IMR-90 (cell line): ENCODE results near the gene SETD6. TPM values are rescaled to one million over a fixed set of nuclear protein-coding genes. Genes with fewer than 3 reads are reported as not detected.
A peak's percentile ranks its signal among the peaks of the same experiment; 100 is the strongest.

ENCODE experiments used
- ATAC-seq: fragments of 200-7000 bp; cut with Tn5 transposase; 2 replicates; pipeline ENCODE4 v1.9.1; 2020; ENCODE audit warnings: low read depth, mild to moderate bottlenecking, moderate library complexity
- BruUV-seq: library from RNA; stranded (reverse); fragments of 400-500 nt; replicated peaks from 2 replicates; lab custom pipeline; 2021; lab: Mats Ljungman, UMichigan
- CTCF ChIA-PET: fragments of 300-600 bp; formaldehyde crosslinking; extraction: SDS; loops from one replicate; lab custom pipeline; 2021; ENCODE audit warnings: antibody characterized with exemption; lab: Yijun Ruan, JAX
- POLR2A ChIA-PET: fragments of 300-600 bp; sonication (Branson Sonifier 250); formaldehyde crosslinking; loops from one replicate; lab custom pipeline; 2022; ENCODE audit warnings: antibody characterized with exemption; ENCODE audit not compliant: unreplicated experiment; lab: Charles Lee
- DNase-seq: peaks from one replicate; pipeline ENCODE4 v3.0.0; 2013
- H2AFZ ChIP-seq: replicated peaks from 2 replicates; pipeline ENCODE3; 2013; ENCODE audit warnings: low read length, mild to moderate bottlenecking; ENCODE audit not compliant: poor library complexity
- H2AK5ac ChIP-seq: 2 replicates; pipeline ENCODE4 v1.6.1; 2013; ENCODE audit warnings: low read depth, low read length, inconsistent platforms
- H2AK9ac ChIP-seq: replicated peaks from 2 replicates; pipeline ENCODE3; 2013; ENCODE audit warnings: mild to moderate bottlenecking, low read depth, low read length, moderate library complexity; ENCODE audit not compliant: poor library complexity
- H2BK120ac ChIP-seq: 2 replicates; pipeline ENCODE4 v1.6.1; 2013; ENCODE audit warnings: low read depth, low read length, inconsistent platforms
- H2BK15ac ChIP-seq: 3 replicates; pipeline ENCODE4 v1.6.1; 2013; ENCODE audit warnings: low read depth, low read length, inconsistent platforms
- H2BK20ac ChIP-seq: 2 replicates; pipeline ENCODE4 v1.6.1; 2013; ENCODE audit warnings: low read depth, mild to moderate bottlenecking, inconsistent platforms, low read length, moderate library complexity
- H2BK5ac ChIP-seq: 2 replicates; pipeline ENCODE4 v1.6.1; 2013; ENCODE audit warnings: mild to moderate bottlenecking, low read depth, low read length, inconsistent platforms; ENCODE audit not compliant: poor library complexity, severe bottlenecking
- H3K14ac ChIP-seq: replicated peaks from 2 replicates; pipeline ENCODE4 v1.6.1; 2013; ENCODE audit warnings: low read depth, low read length, inconsistent platforms
- H3K18ac ChIP-seq: 2 replicates; pipeline ENCODE4 v1.6.1; 2013; ENCODE audit warnings: low read depth, low read length, control low read depth
- H3K23ac ChIP-seq: 2 replicates; pipeline ENCODE4 v1.6.1; 2013; ENCODE audit warnings: low read depth, low read length, inconsistent platforms
- H3K27ac ChIP-seq: 2 replicates; pipeline ENCODE4 v1.5.1; 2013; ENCODE audit warnings: mild to moderate bottlenecking, control low read depth, low read length; ENCODE audit not compliant: insufficient read depth
- H3K27me3 ChIP-seq: 2 replicates; pipeline ENCODE4 v1.6.1; 2013; ENCODE audit warnings: low read length; ENCODE audit not compliant: control insufficient read depth, insufficient read depth
- H3K36me3 ChIP-seq: 2 replicates; pipeline ENCODE4 v1.6.1; 2013; ENCODE audit warnings: low read length, mixed read lengths; ENCODE audit not compliant: control insufficient read depth, insufficient read depth
- H3K4ac ChIP-seq: 2 replicates; pipeline ENCODE4 v1.6.1; 2013; ENCODE audit warnings: low read depth, low read length, inconsistent platforms
- H3K4me1 ChIP-seq: 2 replicates; pipeline ENCODE4 v1.6.1; 2013; ENCODE audit warnings: low read length, mixed read lengths; ENCODE audit not compliant: control insufficient read depth, insufficient read depth
- H3K4me2 ChIP-seq: 2 replicates; pipeline ENCODE4 v1.6.1; 2013; ENCODE audit warnings: low read depth, mild to moderate bottlenecking, control low read depth, low read length, moderate library complexity
- H3K4me3 ChIP-seq: 2 replicates; pipeline ENCODE4 v1.5.1; 2013; ENCODE audit warnings: low read depth, mild to moderate bottlenecking, control low read depth, low read length, moderate library complexity; ENCODE audit not compliant: insufficient read depth
- H3K56ac ChIP-seq: 2 replicates; pipeline ENCODE4 v1.6.1; 2013; ENCODE audit warnings: low read length, inconsistent platforms; ENCODE audit not compliant: insufficient read depth; ENCODE audit errors: extremely low read depth
- H3K79me1 ChIP-seq, 2 experiments: 2 replicates each; pipeline ENCODE4 v1.6.1; 2013; ENCODE audit warnings: low read length in 2 of 2, inconsistent platforms in 1 of 2, low read depth in 1 of 2
- H3K9ac ChIP-seq: 2 replicates; pipeline ENCODE4 v1.6.1; 2013; ENCODE audit warnings: low read depth, low read length, control low read depth
- H3K9me1 ChIP-seq: 2 replicates; pipeline ENCODE4 v1.6.1; 2013; ENCODE audit warnings: low read length, inconsistent platforms; ENCODE audit not compliant: insufficient read depth
- H3K9me3 ChIP-seq: 2 replicates; pipeline ENCODE4 v1.6.1; 2013; ENCODE audit warnings: low read length; ENCODE audit not compliant: control insufficient read depth, insufficient read depth
- H4K20me1 ChIP-seq: 2 replicates; pipeline ENCODE4 v1.6.1; 2013; ENCODE audit warnings: low read length, inconsistent platforms; ENCODE audit not compliant: insufficient read depth
- H4K5ac ChIP-seq: 2 replicates; pipeline ENCODE4 v1.6.1; 2013; ENCODE audit warnings: mild to moderate bottlenecking, low read depth, low read length, control low read depth
- H4K8ac ChIP-seq, 2 experiments: 2 replicates each; pipeline ENCODE4 v1.6.1; 2013; ENCODE audit warnings: low read depth in 2 of 2, low read length in 2 of 2, control low read depth in 1 of 2, inconsistent platforms in 1 of 2
- H4K91ac ChIP-seq: 2 replicates; pipeline ENCODE4 v1.6.1; 2013; ENCODE audit warnings: low read depth, low read length, inconsistent platforms; ENCODE audit not compliant: insufficient read depth
- CTCF ChIP-seq: conservative IDR thresholded peaks from 2 replicates; pipeline ENCODE4 v1.5.1; 2012; ENCODE audit warnings: mild to moderate bottlenecking, low read depth, low read length, improper control_type of control experiment
- MXI1 ChIP-seq: IDR thresholded peaks from 2 replicates; pipeline ENCODE4 v1.6.1; 2012; ENCODE audit warnings: low read depth, mild to moderate bottlenecking, low read length, moderate library complexity, borderline replicate concordance
- USF2 ChIP-seq: fragments of 150-350 bp; IDR thresholded peaks from 2 replicates; pipeline ENCODE4 v1.6.1; 2017; ENCODE audit warnings: mild to moderate bottlenecking, antibody characterized with exemption, low read length, low read depth
- WGBS, 2 experiments: methylation state at CpG; one replicate each; pipeline versions ENCODE4 v1.1.5 to v1.1.7; 2013; ENCODE audit warnings: missing lambda C conversion rate in 2 of 2; ENCODE audit not compliant: insufficient read length in 1 of 2; ENCODE audit errors: extremely low coverage in 2 of 2; 5-methylcytosine and 5-hydroxymethylcytosine counted together
- dilution Hi-C: fragments of 300-500 bp; cut with HindIII; formaldehyde crosslinking; loops from one replicate; pipeline ENCODE4 v1.14.3; 2018; ENCODE audit warnings: low sequenced_read_pairs; ENCODE audit not compliant: unreplicated experiment
- in situ Hi-C: fragments of 300-500 bp; cut with MboI; formaldehyde crosslinking; loops from 3 replicates; pipeline ENCODE4 v1.14.3; 2019; ENCODE audit warnings: low sequenced_read_pairs, inconsistent platforms, mixed read lengths
- intact Hi-C: fragments of 100-400 bp; cut with micrococcal nuclease; formaldehyde crosslinking; loops from 2 replicates; pipeline ENCODE4 v1.10.0; 2022
- polyA plus RNA-seq, 3 experiments: library from polyadenylated mRNA; depleted of rRNA; stranded (reverse); fragments of >200 nt; gene quantifications; 2 replicates each; pipeline ENCODE4 v1.2.3, GENCODE V29; 2012; ENCODE audit warnings: low replicate concordance in 1 of 3
- total RNA-seq: library from RNA; depleted of rRNA; stranded (reverse); fragments of >200 nt; gene quantifications from 2 replicates; pipeline ENCODE4 v1.2.3, GENCODE V29; 2012

The SETD6 gene
- total and polyA plus RNA-seq, 2 of the 4 experiments (the other 2 are of a cell fraction): 3.2 to 6.4 TPM

- Histone ChIP-seq H2AFZ (no peak overlapping the region), H3K4me2 (no peak overlapping the region), H3K56ac (no peak overlapping the region), H4K5ac (no peak overlapping the region), H3K14ac (no peak overlapping the region), H3K4me1 (no peaks in the 10 kb centered on the region), H3K27ac (no peak overlapping the region), H3K9me3 (no peaks in the 10 kb centered on the region), H2AK9ac (peak overlapping the region; percentile 28), H3K4ac (no peak overlapping the region), H3K9ac (no peak overlapping the region), H2BK20ac (no peak overlapping the region), H3K9me1 (no peaks in the 10 kb centered on the region), H3K4me3 (no peak overlapping the region), H4K20me1 (peaks cover 6% of the 10 kb centered on the region; the same call in 1 of the 2 replicates), H4K8ac (no peak overlapping the region), H2AK5ac (no peak overlapping the region), H3K79me1 (peaks cover 0 to 6% of the 10 kb centered on the region in 2 experiments; a peak in 2 of 4 replicates), H3K27me3 (no peaks in the 10 kb centered on the region), H2BK5ac (no peak overlapping the region), H3K23ac (no peak overlapping the region), H2BK120ac (no peak overlapping the region), H2BK15ac (no peak overlapping the region), H4K91ac (no peak overlapping the region), H3K36me3 (no peaks in the 10 kb centered on the region; the same call in 1 of the 2 replicates), H3K18ac (no peak overlapping the region)
- dilution Hi-C loops: no loop called here
- intact Hi-C loops: no loop called here
- BruUV-seq: no TSS peak
- no peak for TF ChIP-seq CTCF
- no peak for TF ChIP-seq MXI1
- no peak for TF ChIP-seq USF2
- DNase-seq: no peak
- ChIA-PET CTCF (no interaction called here), POLR2A (no interaction called here)
- WGBS, 2 experiments: 97% methylated on average over 10 of the region's 18 CpGs; no CpG with 5 or more reads in 1 of the 2 experiments
- in situ Hi-C loops: no loop called here
- no peak for ATAC-seq
Observed at GRCh38 chr16:58510097-58510775, 5.1 kb upstream of the SETD6 start.
